C4-2B (cell line): Measurements from ENCODE around the gene TUBB4A.

Experiments used
- CTCF ChIP-seq: fragments of 450-650 bp; conservative IDR thresholded peaks from 2 replicates; pipeline ENCODE4 v1.5.1; 2017; ENCODE audit warnings: mild to moderate bottlenecking
- ZFX ChIP-seq: fragments of 450-650 bp; IDR thresholded peaks from 2 replicates; pipeline ENCODE4 v1.6.1; 2017

- TF ChIP-seq CTCF (no peak), ZFX (no peak)
Observed at GRCh38 chr19:6521718-6522646, 19.9 kb upstream of the TUBB4A start.
